GM19238 (cell line): ENCODE measurements around the gene PPT2.

Source experiments
- DNase-seq: peaks from one replicate; pipeline ENCODE4 v3.0.0; 2011; ENCODE audit warnings: low spot score; ENCODE audit not compliant: insufficient read length

The PPT2 gene

GRCh38 chr6:32151863-32152768 lies 1.8 kb upstream of the PPT2 start, which contains the start of gene PRRT1:
Gene PRRT1, minus strand, starts transcription at chr6:32151939. Its CDS starts 112 bp downstream, at chr6:32151827.
- no peak for DNase-seq

- DNase-seq: no peak
Observed at GRCh38 chr6:32152769-32153563, 975 bp upstream of the PPT2 start.

- DNase-seq: peak; percentile 87
Observed at GRCh38 chr6:32154514-32155161, 697 bp downstream of the PPT2 start.

GRCh38 chr6:32156891-32157290 lies 3.0 kb downstream of the PPT2 start:
- DNase-seq: no peak

- DNase-seq: no peak
Observed at GRCh38 chr6:32158052-32158451, 4.1 kb downstream of the PPT2 start.

GRCh38 chr6:32163559-32164258 lies 9.8 kb downstream of the PPT2 start:
- no peak for DNase-seq

- DNase-seq: no peak
Observed at GRCh38 chr6:32164295-32164694, 10.4 kb downstream of the PPT2 start, which contains the start of gene EGFL8. Gene EGFL8, plus strand, starts transcription at chr6:32164595. Its CDS starts 1,571 bp downstream, at chr6:32166166.

- no peak for DNase-seq
Observed at GRCh38 chr6:32166411-32167061, 12.6 kb downstream of the PPT2 start.

GRCh38 chr6:32167154-32167760 lies 13.3 kb downstream of the PPT2 start:
- no peak for DNase-seq

GRCh38 chr6:32167761-32168262 lies 13.9 kb downstream of the PPT2 start:
- DNase-seq: no peak

GRCh38 chr6:32168350-32168749 lies 14.4 kb downstream of the PPT2 start:
- no peak for DNase-seq

- no peak for DNase-seq
Observed at GRCh38 chr6:32168807-32169591, 15.1 kb downstream of the PPT2 start.

GRCh38 chr6:32170294-32170693 lies 16.4 kb downstream of the PPT2 start:
- DNase-seq: no peak

- DNase-seq: no peak
Observed at GRCh38 chr6:32171234-32171633, 17.3 kb downstream of the PPT2 start.

- no peak for DNase-seq
Observed at GRCh38 chr6:32173051-32173727, 19.2 kb downstream of the PPT2 start.

- no peak for DNase-seq
Observed at GRCh38 chr6:32174416-32174815, 20.5 kb downstream of the PPT2 start.

- DNase-seq: no peak
Observed at GRCh38 chr6:32175322-32175710, 21.4 kb downstream of the PPT2 start.

- peak; percentile 99 for DNase-seq
Observed at GRCh38 chr6:32175711-32176475, 22.0 kb downstream of the PPT2 start, which contains the start of gene AGPAT1. Gene AGPAT1, minus strand, starts transcription at chr6:32176084. Its CDS starts 4,588 bp downstream, at chr6:32171496.
